Liver (tissue), 9 donors: ENCODE data around the gene NAP1L4. TPM values are rescaled to one million over a fixed set of nuclear protein-coding genes. Genes with fewer than 3 reads are reported as not detected.
"Not testable (repeated sequence)": the region's sequence is repeated elsewhere in the genome, so short reads cannot be mapped to it uniquely, and the experiment has no call there.

Source experiments
- DNase-seq: peaks from one replicate; pipeline ENCODE4 v3.0.0-alpha.2; 2017; ENCODE audit warnings: low spot score
- H3K27ac ChIP-seq, 2 donors: one replicate each; pipeline ENCODE4 v1.7.0; 2013; ENCODE audit warnings: inconsistent platforms in 2 of 2, low read length in 2 of 2, control low read depth in 1 of 2, low read depth in 1 of 2, mild to moderate bottlenecking in 1 of 2
- H3K27me3 ChIP-seq, 4 donors: one replicate each; pipeline versions ENCODE4 v1.6.1 to v1.7.0; 2013; ENCODE audit warnings: low read length in 3 of 4, inconsistent platforms in 1 of 4, mild to moderate bottlenecking in 1 of 4, moderate library complexity in 1 of 4; ENCODE audit not compliant: control insufficient read depth in 4 of 4, insufficient read depth in 4 of 4
- H3K36me3 ChIP-seq, 4 donors: one replicate each; pipeline versions ENCODE4 v1.6.1 to v1.7.0; 2013; ENCODE audit warnings: low read length in 3 of 4, mild to moderate bottlenecking in 3 of 4, low read depth in 1 of 4, moderate library complexity in 1 of 4; ENCODE audit not compliant: control insufficient read depth in 4 of 4, insufficient read depth in 3 of 4
- H3K4me1 ChIP-seq, 4 donors: one replicate each; pipeline versions ENCODE4 v1.6.1 to v1.7.0; 2013; ENCODE audit warnings: low read length in 3 of 4, mild to moderate bottlenecking in 3 of 4, moderate library complexity in 1 of 4; ENCODE audit not compliant: control insufficient read depth in 4 of 4, insufficient read depth in 4 of 4
- H3K4me3 ChIP-seq, 3 donors: one replicate each; pipeline versions ENCODE4 v1.6.1 to v1.7.0; 2013; ENCODE audit warnings: low read length in 3 of 3, control low read depth in 1 of 3, low read depth in 1 of 3, mild to moderate bottlenecking in 1 of 3
- H3K9ac ChIP-seq, 2 donors: one replicate each; pipeline ENCODE4 v1.7.0; 2013; ENCODE audit warnings: low read length in 2 of 2, mild to moderate bottlenecking in 2 of 2, moderate library complexity in 2 of 2, control low read depth in 1 of 2, low read depth in 1 of 2
- H3K9me3 ChIP-seq, 4 donors: one replicate each; pipeline versions ENCODE4 v1.6.1 to v1.7.0; 2013; ENCODE audit warnings: low read length in 3 of 4; ENCODE audit not compliant: control insufficient read depth in 4 of 4
- GABPA ChIP-seq, 2 donors: IDR thresholded peaks in 1 of 2; conservative IDR thresholded peaks in 1 of 2; 2 replicates each; pipeline ENCODE4 v1.6.1; 2016; ENCODE audit warnings: antibody characterized with exemption in 2 of 2, mild to moderate bottlenecking in 1 of 2, moderate library complexity in 1 of 2
- JUND ChIP-seq, 2 donors: IDR thresholded peaks; 2 replicates each; pipeline ENCODE4 v1.6.1; 2016; ENCODE audit warnings: antibody characterized with exemption in 2 of 2
- WGBS: extraction: QIAGEN DNeasy Blood & Tissue Kit; methylation state at CpG from one replicate; pipeline ENCODE4 v1.1.7; 2013; 5-methylcytosine and 5-hydroxymethylcytosine counted together
- polyA plus RNA-seq, 2 donors: library from polyadenylated mRNA; stranded (reverse) in 1 of 2; unstranded in 1 of 2; fragments of 200-250 nt in 1 of 2; fragments of >200 nt in 1 of 2; fragmentation: Nextera tagmentation in 1 of 2; extraction: Ambion mirVana in 1 of 2; gene quantifications; one replicate each; pipeline versions ENCODE4 v1.2.1 to v1.2.3, GENCODE V29; 2013 to 2015
- total RNA-seq, 2 donors: library from RNA; depleted of rRNA; stranded (reverse); fragments of >200 nt; gene quantifications; one replicate each; pipeline ENCODE4 v1.2.3, GENCODE V29; 2014
- TF ChIP-seq, protein P1 (sequence below): IDR thresholded peaks from 2 replicates; pipeline ENCODE4 v1.6.1; 2016; ENCODE audit warnings: antibody characterized with exemption
- donor health status: healthy.
- donor health status: healthy.
- donor health status: healthy.
- donor health status: healthy.
- donor health status: healthy.

Gene NAP1L4
- total and polyA plus RNA-seq, 4 donors: 33.2 to 110 (median 46.7) TPM

DNA sequence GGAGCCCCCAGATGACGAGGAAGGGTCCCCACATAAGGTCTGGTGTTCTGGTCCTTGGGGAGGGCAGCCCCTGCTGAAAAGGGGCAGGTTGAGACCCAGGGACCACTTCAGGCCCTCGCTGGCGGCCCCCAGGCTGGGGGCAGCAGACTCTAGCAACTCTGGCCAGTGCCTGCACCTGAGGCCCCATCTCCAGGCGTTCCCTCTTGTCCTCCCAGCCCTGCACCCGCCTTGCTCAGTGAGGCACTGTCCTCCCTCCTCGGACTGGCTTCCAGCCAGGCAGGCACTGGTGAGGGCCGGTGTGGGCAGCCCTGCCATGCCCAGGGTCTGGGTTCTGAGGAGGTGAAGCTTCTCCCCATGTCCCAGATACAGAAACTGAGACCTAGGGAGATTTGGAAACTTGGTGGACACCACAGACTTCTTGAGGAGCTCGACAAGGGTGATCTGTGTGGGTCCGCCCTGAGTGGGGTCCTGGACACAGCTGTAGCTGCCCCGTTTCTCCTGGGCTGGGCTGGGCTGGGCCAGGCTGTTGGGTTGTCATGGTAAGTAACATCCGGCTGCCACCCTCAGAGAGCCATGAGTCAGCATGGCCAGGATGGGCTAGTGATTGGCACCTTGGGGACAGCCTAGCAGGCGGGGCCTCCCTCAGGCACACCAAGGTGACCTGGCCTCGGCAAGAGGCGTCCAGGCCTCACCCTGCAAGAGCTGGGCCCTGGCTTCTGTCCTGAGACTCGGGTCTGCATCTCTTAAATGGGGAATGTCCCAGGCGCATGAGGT is 51.8 kb downstream of the NAP1L4 start:
- no peaks in the 10 kb centered on the region for H3K36me3 ChIP-seq
- H3K27ac ChIP-seq: peak overlapping the region; percentile 14 to 28
- TF ChIP-seq GABPA (IDR thresholded peaks at IDR 0.05 in 1 of 2, conservative IDR thresholded peaks at IDR 0.05 in 1 of 2): no peak
- TF ChIP-seq JUND (IDR thresholded peaks at IDR 0.05): no peak
- no peak overlapping the region for H3K4me3 ChIP-seq
- WGBS: 68% methylated on average over 16 of the region's 16 CpGs
- DNase-seq: no peak
- H3K4me1 ChIP-seq: peaks cover 6 to 24% (median 16%) of the 10 kb centered on the region in 4 donors
- no peak overlapping the region for H3K9ac ChIP-seq
- no peaks in the 10 kb centered on the region for H3K27me3 ChIP-seq
- peaks cover 2 to 5% (median 4%) of the 10 kb centered on the region in 4 donors for H3K9me3 ChIP-seq

DNA sequence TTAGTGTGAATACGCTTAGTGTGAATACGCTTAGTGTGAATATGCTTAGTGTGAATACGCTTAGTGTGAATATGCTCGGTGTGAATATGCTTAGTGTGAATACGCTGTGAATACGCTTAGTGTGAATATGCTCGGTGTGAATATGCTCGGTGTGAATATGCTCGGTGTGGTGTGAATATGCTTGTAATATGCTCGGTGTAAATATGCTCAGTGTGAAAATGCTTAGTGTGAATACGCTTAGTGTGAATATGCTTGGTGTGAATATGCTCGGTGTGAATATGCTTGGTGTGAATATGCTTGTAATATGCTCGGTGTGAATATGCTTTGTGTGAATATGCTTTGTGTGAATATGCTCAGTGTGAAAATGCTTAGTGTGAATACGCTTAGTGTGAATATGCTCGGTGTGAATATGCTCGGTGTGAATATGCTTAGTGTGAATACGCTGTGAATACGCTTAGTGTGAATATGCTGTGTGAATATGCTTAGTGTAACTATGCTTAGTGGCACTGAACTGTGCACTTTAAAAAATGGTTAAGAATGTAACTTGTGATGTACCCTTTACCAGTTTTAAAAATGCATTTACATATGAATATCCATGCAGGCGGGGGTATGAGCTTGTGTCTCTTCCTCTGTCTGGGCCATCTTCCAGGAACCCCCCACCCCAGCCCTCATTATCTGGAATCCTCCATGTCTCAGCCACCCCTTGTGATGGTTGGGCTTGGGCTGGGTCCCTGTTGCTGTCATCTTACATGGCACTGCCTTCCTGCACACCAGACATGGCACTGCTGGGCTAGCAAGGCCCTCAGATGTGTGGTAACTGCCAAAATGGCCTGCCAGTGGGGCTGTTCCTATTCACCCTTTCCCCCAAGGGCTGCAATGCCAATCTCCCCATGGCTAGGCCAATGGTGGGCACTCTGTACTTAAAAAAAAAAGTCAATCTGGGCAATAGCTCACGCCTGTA is 53.4 kb downstream of the NAP1L4 start:
- WGBS: 93% methylated on average over 20 of the region's 20 CpGs

DNA sequence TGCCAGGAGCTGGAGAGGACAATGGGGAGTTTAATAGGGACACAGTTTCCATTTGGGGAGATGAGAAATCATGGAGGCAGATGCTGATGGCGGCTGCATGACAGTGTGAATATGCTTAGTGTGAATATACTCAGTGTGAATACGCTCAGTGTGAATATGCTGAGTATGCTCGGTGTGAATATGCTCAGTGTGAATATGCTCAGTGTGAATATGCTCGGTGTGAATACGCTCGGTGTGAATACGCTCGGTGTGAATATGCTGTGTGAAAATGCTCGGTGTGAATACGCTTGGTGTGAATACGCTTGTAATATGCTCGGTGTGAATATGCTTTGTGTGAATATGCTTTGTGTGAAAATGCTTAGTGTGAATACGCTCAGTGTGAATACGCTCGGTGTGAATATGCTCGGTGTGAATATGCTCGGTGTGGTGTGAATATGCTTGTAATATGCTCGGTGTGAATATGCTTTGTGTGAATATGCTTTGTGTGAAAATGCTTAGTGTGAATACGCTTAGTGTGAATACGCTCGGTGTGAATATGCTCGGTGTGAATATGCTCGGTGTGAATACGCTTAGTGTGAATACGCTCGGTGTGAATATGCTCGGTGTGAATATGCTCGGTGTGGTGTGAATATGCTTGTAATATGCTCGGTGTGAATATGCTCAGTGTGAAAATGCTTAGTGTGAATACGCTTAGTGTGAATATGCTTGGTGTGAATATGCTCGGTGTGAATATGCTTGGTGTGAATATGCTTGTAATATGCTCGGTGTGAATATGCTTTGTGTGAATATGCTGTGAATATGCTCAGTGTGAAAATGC is 54.3 kb downstream of the NAP1L4 start:
- H3K4me3 ChIP-seq, H3K9me3 ChIP-seq, H3K27me3 ChIP-seq, H3K27ac ChIP-seq, DNase-seq, H3K9ac ChIP-seq, H3K36me3 ChIP-seq: not testable (repeated sequence)
- peaks cover 6 to 18% (median 12%) of the 10 kb centered on the region in 4 donors for H3K4me1 ChIP-seq
- 86% methylated on average over 32 of the region's 32 CpGs for WGBS

More for the DNA sequence above, 53.4 kb downstream of the NAP1L4 start:
- not testable (repeated sequence) for DNase-seq, H3K36me3 ChIP-seq, H3K9me3 ChIP-seq, H3K4me3 ChIP-seq, H3K27ac ChIP-seq, H3K9ac ChIP-seq, H3K27me3 ChIP-seq
- peaks cover 6 to 18% (median 12%) of the 10 kb centered on the region in 4 donors for H3K4me1 ChIP-seq

DNA sequence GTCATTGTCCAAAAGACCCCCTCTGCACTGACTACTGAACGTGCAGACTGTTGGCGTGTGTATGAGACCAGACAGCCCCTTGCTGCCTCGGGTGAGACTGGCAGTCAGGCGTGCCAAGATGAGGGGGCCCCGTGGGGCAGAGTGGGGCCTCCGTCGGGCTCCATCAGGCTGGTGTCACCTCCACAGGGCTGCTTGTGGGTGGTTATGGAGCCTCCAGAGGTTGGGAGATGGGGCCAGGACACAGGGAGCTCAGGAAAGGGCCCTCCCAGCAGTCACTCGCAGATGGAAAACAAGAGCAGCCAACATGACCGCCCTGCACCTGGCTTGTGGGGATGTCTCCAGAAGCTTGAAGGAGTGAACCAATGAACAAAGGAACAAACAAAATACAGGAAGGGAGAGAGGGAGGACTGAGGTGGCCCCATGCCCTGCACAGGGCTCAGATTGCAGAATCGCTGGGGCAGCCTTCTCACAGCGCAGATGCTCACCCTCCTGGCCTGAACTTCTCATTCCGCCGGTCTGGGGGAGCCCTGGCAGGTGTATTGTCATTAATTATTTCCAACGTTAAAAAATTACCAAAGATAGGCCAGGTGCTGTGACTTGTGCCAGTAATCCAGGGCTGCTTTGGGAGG is 57.4 kb downstream of the NAP1L4 start:
- DNase-seq: no peak

More for the DNA sequence above, 57.4 kb downstream of the NAP1L4 start:
- Histone ChIP-seq H3K9me3 (peaks cover 2 to 5% (median 4%) of the 10 kb centered on the region in 4 donors), H3K4me3 (no peak overlapping the region), H3K36me3 (no peaks in the 10 kb centered on the region), H3K27ac (no peak overlapping the region), H3K9ac (no peak overlapping the region), H3K27me3 (no peaks in the 10 kb centered on the region), H3K4me1 (peaks cover 6 to 10% (median 9%) of the 10 kb centered on the region in 4 donors)
- WGBS: 85% methylated on average over 14 of the region's 14 CpGs
- no peak for TF ChIP-seq JUND (IDR thresholded peaks at IDR 0.05)
- TF ChIP-seq, protein P1, sequence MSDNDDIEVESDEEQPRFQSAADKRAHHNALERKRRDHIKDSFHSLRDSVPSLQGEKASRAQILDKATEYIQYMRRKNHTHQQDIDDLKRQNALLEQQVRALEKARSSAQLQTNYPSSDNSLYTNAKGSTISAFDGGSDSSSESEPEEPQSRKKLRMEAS: no peak
